Measurements from ENCODE around the gene RIT2.

Gene RIT2

GRCh38 chr18:42756214-42756613 is 359.3 kb downstream of the RIT2 start:
- no peak for TF ChIP-seq CTCF (IDR thresholded peaks at IDR 0.05; ENCODE audit: control extremely low read depth, extremely low read depth, low read depth, missing control alignments)
- CTCF ChIA-PET: interaction anchor here (1.7 kb wide), 1 partner anchor 14 kb away, joined by 3 read pairs; no protein-coding TSS in a partner anchor
- POLR2A ChIA-PET: no interaction called here
- no peak for DNase-seq (ENCODE audit: extremely low spot score)

- CTCF ChIA-PET: no interaction called here
Observed at GRCh38 chr18:42752916-42753315, 362.6 kb downstream of the RIT2 start.

GRCh38 chr18:42746794-42747193 is 368.7 kb downstream of the RIT2 start:
- ChIA-PET CTCF (no interaction called here), POLR2A (no interaction called here)
- DNase-seq (ENCODE audit: extremely low spot score): no peak
- TF ChIP-seq CTCF (IDR thresholded peaks at IDR 0.05; ENCODE audit: control extremely low read depth, extremely low read depth, low read depth, missing control alignments): no peak

More at GRCh38 chr18:42752916-42753315, 362.6 kb downstream of the RIT2 start:
- TF ChIP-seq CTCF (IDR thresholded peaks at IDR 0.05; ENCODE audit: control extremely low read depth, extremely low read depth, low read depth, missing control alignments): no peak
- POLR2A ChIA-PET: no interaction called here
- DNase-seq (ENCODE audit: extremely low spot score): no peak

- TF ChIP-seq CTCF (IDR thresholded peaks at IDR 0.05; ENCODE audit: control extremely low read depth, extremely low read depth, low read depth, missing control alignments): no peak
- no peak for DNase-seq (ENCODE audit: extremely low spot score)
- ChIA-PET POLR2A (no interaction called here), CTCF (interaction anchor here (1.3 to 2.2 kb wide), 3 partner anchors 9 to 24 kb away, joined by 4 to 6 read pairs (median 4); no protein-coding TSS in a partner anchor)
Observed at GRCh38 chr18:42745931-42746330, 369.6 kb downstream of the RIT2 start.

- DNase-seq (ENCODE audit: extremely low spot score): no peak
- ChIA-PET POLR2A (no interaction called here), CTCF (interaction anchor here (1.3 to 2.2 kb wide), 3 partner anchors 10 to 25 kb away, joined by 4 to 6 read pairs (median 4); no protein-coding TSS in a partner anchor)
- no peak for TF ChIP-seq CTCF (IDR thresholded peaks at IDR 0.05; ENCODE audit: control extremely low read depth, extremely low read depth, low read depth, missing control alignments)
Observed at GRCh38 chr18:42745171-42745570, 370.3 kb downstream of the RIT2 start.

GRCh38 chr18:42743373-42744138 is 371.9 kb downstream of the RIT2 start:
- CTCF ChIA-PET: interaction anchor here (1.1 to 2.2 kb wide), 5 partner anchors 9 to 13 kb away, joined by 3 to 6 read pairs (median 4); no protein-coding TSS in a partner anchor
- no peak for DNase-seq (ENCODE audit: extremely low spot score)
- POLR2A ChIA-PET: no interaction called here
- no peak for TF ChIP-seq CTCF (IDR thresholded peaks at IDR 0.05; ENCODE audit: control extremely low read depth, extremely low read depth, low read depth, missing control alignments)

Data from GM10248 (cell line).